Skeletal muscle tissue (tissue), 4 donors: ENCODE data around the gene TM9SF2. TPM values are rescaled to one million over a fixed set of nuclear protein-coding genes. Genes with fewer than 3 reads are reported as not detected.

ENCODE experiments used
- H3K27ac ChIP-seq: one replicate; pipeline ENCODE4 v1.7.0; 2013; ENCODE audit warnings: mild to moderate bottlenecking, low read depth, low read length, inconsistent platforms
- H3K27me3 ChIP-seq, 3 donors: one replicate each; pipeline ENCODE4 v1.7.0; 2013; ENCODE audit warnings: low read length in 3 of 3; ENCODE audit not compliant: control insufficient read depth in 3 of 3, insufficient read depth in 3 of 3
- H3K36me3 ChIP-seq, 3 donors: one replicate each; pipeline ENCODE4 v1.7.0; 2013; ENCODE audit warnings: low read length in 3 of 3; ENCODE audit not compliant: control insufficient read depth in 3 of 3, insufficient read depth in 3 of 3
- H3K4me1 ChIP-seq, 3 donors: one replicate each; pipeline ENCODE4 v1.7.0; 2013; ENCODE audit warnings: low read length in 3 of 3, mild to moderate bottlenecking in 3 of 3; ENCODE audit not compliant: control insufficient read depth in 3 of 3, insufficient read depth in 3 of 3
- H3K4me3 ChIP-seq, 3 donors: one replicate each; pipeline ENCODE4 v1.7.0; 2013; ENCODE audit warnings: low read length in 3 of 3
- H3K9ac ChIP-seq, 3 donors: one replicate each; pipeline ENCODE4 v1.7.0; 2013; ENCODE audit warnings: low read length in 3 of 3, mild to moderate bottlenecking in 3 of 3, moderate library complexity in 2 of 3, low read depth in 1 of 3
- H3K9me3 ChIP-seq, 3 donors: one replicate each; pipeline ENCODE4 v1.7.0; 2013; ENCODE audit warnings: low read length in 3 of 3; ENCODE audit not compliant: control insufficient read depth in 3 of 3
- total RNA-seq: library from RNA; depleted of rRNA; stranded (reverse); fragments of >200 nt; gene quantifications from one replicate; pipeline ENCODE4 v1.2.3, GENCODE V29; 2014
- donor health status: Osteomylitis.

TM9SF2 gene
- total RNA-seq, 1 donor from 2014 or later, result 116 TPM

DNA sequence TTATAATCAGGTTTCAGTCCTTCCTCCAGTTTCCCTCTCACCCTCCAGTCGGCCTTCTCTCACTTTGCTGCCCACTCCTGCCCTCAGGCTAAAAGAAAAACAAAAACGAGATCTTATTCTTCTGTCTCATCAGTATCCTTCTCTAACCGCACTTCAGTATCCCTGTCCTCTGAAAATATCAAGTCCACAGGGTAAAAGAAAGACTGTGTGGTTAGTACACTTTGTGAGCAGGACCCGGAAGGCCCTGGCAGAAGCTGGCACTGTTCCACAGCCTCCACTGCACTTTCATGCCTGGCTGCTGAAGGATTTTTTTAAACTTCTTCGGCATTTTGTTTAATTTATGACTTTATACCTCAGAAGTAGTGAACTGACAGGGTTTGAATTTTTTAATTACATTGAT, 51.8 kb downstream of the TM9SF2 start:
- H3K36me3 ChIP-seq, result peaks cover 38 to 56% (median 45%) of the 10 kb centered on the region in 3 donors

DNA sequence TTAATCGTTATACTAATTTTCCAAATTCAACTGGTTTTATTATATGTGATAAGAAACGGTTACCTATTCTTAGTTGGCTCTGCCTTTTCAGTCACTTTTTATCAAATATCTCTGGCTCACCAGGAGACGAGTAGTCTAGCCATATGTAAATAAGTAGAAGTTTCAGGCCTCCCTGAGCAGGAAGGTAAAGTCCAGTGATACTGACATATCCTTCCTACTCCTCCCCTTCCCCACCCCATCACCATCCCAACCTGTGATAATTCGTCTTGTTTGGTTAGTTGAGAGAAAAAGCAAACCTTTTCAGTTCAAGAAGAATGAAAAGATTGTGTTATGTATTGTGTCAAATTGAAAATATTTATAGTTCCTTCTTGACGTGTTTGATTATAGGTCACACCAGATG, 53.9 kb downstream of the TM9SF2 start:
- Histone ChIP-seq H3K4me3 (no peak overlapping the region), H3K9me3 (no peaks in the 10 kb centered on the region), H3K36me3 (peaks cover 21 to 55% (median 40%) of the 10 kb centered on the region in 3 donors), H3K9ac (no peak overlapping the region), H3K27me3 (no peaks in the 10 kb centered on the region), H3K27ac (no peak overlapping the region), H3K4me1 (no peaks in the 10 kb centered on the region)

More for the DNA sequence above, 51.8 kb downstream of the TM9SF2 start:
- Histone ChIP-seq H3K9me3 (no peaks in the 10 kb centered on the region), H3K9ac (no peak overlapping the region), H3K27me3 (no peaks in the 10 kb centered on the region), H3K4me3 (no peak overlapping the region), H3K27ac (no peak overlapping the region), H3K4me1 (no peaks in the 10 kb centered on the region)

DNA sequence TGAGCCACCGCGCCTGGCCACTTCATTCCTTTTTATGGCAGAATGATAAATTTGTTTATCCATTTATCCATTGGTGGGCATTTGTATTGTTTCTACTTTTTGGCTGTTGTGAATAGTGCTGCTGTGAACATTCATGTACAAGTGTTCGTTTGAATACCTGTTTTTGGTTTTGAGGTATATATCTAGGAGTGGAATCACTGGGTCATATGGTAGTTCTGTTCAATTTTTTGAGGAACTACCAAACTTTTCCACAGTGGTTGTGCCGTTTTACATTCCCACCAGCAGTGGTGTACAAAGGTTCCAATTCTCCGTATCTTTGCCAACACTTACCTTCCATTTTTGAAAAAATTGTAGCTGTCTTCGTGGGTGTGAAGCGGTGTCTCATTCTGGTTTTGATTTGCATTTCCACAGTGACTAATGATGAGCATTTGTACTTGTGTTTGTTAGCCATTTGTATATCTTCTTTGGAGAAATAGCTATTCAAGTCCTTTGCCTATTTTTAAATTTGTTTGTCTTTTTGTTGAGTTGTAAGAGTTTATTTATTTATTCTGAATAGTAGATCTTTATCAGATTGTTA, 55.7 kb downstream of the TM9SF2 start:
- Histone ChIP-seq H3K36me3 (peaks cover 14 to 43% (median 41%) of the 10 kb centered on the region in 3 donors), H3K9ac (no peak overlapping the region), H3K27me3 (no peaks in the 10 kb centered on the region), H3K4me1 (no peaks in the 10 kb centered on the region), H3K9me3 (no peaks in the 10 kb centered on the region), H3K27ac (no peak overlapping the region), H3K4me3 (no peak overlapping the region)

DNA sequence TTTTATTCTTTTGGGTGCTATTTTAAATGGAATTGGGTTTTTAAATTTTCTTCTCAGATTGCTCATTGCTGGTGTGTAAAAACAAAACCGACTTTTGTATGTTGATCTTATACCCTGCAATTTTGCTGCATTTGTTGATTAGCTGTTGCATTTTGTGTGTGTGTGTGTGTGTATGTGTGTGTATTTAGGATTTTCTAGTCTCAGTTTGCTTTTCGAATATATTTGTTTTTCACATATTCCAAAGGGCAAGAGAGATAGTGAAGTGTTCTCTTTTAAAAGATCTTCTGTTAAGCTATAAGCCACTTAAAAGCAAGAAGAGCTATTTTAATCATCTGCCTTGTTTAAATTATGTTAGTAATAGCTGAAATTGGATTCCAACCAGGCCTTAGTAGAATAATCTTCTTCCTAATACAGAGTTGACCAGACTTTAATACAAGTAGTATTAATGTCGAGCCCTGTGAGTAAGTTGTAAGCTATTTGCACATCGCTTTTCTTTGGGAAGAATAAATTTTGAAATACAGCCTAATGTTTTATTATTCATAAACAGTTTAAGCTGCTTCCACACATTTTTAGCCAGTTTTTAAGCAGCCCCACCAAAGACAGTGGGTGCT, 57.4 kb downstream of the TM9SF2 start:
- Histone ChIP-seq H3K9ac (no peak overlapping the region), H3K27me3 (no peaks in the 10 kb centered on the region), H3K4me3 (no peak overlapping the region), H3K4me1 (no peaks in the 10 kb centered on the region), H3K9me3 (no peaks in the 10 kb centered on the region), H3K36me3 (peaks cover 4 to 34% (median 31%) of the 10 kb centered on the region in 3 donors), H3K27ac (no peak overlapping the region)

DNA sequence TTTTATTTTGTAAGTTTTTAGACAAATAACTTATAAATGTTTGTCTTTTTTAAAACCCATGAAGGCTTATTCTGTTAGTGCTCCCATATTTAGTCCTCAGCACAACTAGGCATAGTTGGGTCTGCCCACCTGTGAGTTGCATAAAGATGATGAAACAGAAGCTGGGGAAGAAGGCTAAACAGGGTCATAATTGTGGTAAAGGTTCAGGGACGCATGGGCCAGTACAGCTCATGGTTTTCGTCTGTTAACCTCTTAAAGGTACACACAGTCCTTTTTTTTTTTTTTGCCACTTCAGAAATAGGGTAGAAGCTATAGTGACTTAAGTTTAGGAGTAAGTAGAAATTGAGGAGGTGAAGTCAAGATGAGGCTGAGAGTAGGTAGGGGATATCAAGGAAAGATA, 58.3 kb downstream of the TM9SF2 start:
- H3K4me3 ChIP-seq, result no peak overlapping the region
- H3K9ac ChIP-seq, result no peak overlapping the region
- H3K27ac ChIP-seq, result no peak overlapping the region
- H3K27me3 ChIP-seq, result no peaks in the 10 kb centered on the region
- no peaks in the 10 kb centered on the region for H3K4me1 ChIP-seq
- peaks cover 2 to 28% (median 25%) of the 10 kb centered on the region in 3 donors for H3K36me3 ChIP-seq
- H3K9me3 ChIP-seq, result no peaks in the 10 kb centered on the region

DNA sequence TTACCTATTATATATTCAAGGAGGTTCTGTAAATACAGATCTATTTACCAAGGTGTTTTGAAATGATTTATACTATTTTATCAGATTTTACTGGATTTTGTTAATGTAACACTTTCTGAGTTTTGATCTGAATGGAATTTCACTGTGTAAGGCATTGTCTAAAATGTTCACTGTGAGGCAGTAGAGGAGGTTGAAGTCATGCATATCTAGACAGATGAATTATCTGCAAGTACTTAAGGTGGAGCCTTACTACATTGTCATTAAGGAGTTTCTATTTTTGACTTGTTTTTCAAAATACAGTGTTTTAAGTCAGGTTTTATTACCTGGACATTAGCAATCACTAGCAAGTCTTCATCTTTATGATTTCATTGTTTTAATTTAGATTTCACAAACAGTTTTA, 62.1 kb downstream of the TM9SF2 start:
- Histone ChIP-seq H3K9ac (no peak overlapping the region), H3K27ac (no peak overlapping the region), H3K36me3 (peaks cover 0 to 22% (median 12%) of the 10 kb centered on the region in 3 donors), H3K4me3 (no peak overlapping the region), H3K4me1 (no peaks in the 10 kb centered on the region), H3K27me3 (no peaks in the 10 kb centered on the region), H3K9me3 (no peaks in the 10 kb centered on the region)

DNA sequence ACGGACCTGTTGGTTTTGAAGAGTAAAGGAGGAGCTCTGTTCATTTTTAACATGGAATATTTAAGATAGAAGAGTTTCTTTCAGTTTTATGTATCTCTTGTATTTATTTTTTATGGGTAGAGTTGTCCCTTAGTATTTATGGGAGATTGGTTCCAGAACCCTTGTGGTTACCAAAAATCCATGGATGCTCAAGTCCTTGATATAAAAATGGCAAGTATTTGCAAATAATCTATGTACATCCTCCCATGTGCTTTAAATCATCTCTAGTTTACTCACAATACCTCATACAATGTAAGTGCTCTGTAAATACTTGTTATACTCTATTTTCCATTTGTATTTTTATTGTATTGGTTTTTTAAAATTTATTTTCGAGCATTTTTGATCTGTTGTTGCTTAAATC, 63.1 kb downstream of the TM9SF2 start:
- Histone ChIP-seq H3K9ac (no peak overlapping the region), H3K27me3 (no peaks in the 10 kb centered on the region), H3K4me3 (no peak overlapping the region), H3K36me3 (peaks cover 0 to 22% (median 8%) of the 10 kb centered on the region in 3 donors), H3K9me3 (no peaks in the 10 kb centered on the region), H3K4me1 (no peaks in the 10 kb centered on the region), H3K27ac (no peak overlapping the region)

DNA sequence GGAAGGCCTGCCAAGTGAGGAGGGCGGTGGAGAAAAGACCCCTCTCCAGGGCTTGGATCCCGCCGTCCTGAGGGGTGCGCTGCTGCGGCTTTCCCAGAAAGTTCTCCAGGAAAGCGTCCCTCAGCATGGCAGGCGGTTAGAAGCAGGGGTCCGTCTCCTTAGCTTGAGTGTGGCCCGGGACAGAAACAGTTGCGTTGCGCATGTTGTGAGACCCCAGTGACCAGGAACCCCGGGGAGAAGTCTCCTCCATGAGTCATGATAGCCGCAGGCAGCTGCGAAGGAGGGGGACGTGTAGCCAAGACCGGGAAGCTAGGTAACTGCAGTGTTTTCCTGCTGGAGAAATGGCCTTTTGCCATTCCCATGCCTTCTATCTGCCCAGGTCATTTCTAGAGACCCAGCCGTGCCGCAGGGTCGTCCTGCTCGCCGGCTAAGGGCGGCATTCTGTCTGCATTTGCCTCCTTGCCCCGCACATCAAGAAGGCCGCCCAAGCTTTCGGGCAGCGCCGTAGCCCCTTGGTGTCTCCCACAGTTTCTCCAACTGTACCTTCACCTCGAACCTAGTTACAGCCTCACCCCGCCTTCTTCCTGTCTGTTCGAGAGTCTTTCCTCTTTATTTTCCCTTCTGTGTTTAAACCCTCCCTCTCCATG, 64.3 kb downstream of the TM9SF2 start:
- no peak overlapping the region for H3K4me3 ChIP-seq

DNA sequence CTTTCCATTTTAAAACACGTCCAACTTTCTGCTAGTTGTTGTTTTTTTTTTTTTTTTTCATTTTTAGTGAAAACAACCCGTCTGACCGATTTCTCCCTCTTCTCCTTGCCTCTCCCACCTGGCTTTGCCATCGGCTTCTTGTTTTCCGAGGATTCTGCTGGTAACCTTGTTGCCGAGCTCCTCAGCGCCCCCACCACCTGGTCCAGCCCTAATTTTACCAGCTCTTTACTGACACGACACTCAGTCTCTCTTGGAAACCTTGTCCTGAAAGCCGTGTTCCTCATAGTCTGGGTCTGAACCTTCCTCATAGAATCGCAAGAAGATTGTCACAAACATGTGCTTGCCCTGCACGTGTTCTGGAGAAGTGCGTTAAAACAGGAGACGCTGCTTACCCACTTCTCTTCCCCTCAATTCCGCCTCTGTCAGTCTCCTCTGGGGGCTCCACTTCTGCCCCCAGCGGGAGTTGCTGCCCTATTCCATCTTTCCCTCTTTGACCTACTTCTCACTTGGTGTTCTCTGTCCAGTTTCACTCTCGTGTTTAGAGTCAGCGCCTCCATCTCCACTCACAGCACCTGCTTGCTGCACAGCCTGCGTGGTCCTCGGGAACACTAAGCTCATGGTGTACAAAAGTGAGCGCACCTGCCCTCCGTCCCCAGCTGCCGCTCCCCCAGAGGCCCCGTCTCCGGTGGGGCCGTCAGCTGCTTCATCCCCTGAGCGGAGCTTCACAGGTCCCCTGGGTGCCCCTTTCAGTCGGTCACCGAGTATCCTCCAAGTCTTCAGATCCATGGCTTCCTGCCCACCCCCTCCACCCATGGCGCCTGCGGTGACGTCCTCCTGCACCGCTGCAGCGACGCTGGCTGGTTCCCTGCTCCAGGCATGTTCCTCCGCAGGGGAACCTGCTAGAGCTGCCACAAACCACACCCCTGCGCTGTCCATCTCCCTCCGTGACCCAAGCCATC, 65.1 kb downstream of the TM9SF2 start:
- no peak overlapping the region for H3K27ac ChIP-seq
- peaks cover 0 to 8% (median 2%) of the 10 kb centered on the region in 3 donors for H3K36me3 ChIP-seq
- H3K9me3 ChIP-seq, result no peaks in the 10 kb centered on the region
- H3K9ac ChIP-seq, result no peak overlapping the region
- H3K4me1 ChIP-seq, result no peaks in the 10 kb centered on the region
- peak overlapping the region in 1 of 3 donors; percentile 20 for H3K4me3 ChIP-seq
- no peaks in the 10 kb centered on the region for H3K27me3 ChIP-seq

More for the DNA sequence above, 64.3 kb downstream of the TM9SF2 start:
- Histone ChIP-seq H3K9me3 (no peaks in the 10 kb centered on the region), H3K27me3 (no peaks in the 10 kb centered on the region), H3K4me1 (no peaks in the 10 kb centered on the region), H3K9ac (no peak overlapping the region), H3K36me3 (peaks cover 0 to 14% (median 2%) of the 10 kb centered on the region in 3 donors), H3K27ac (no peak overlapping the region)
